ENCODE data around the gene NUDC. TPM values are rescaled to one million over a fixed set of nuclear protein-coding genes. Genes with fewer than 3 reads are reported as not detected.

NUDC gene
- total RNA-seq, 4 donors from 2014 or later = 35.5 to 53.7 (median 44.5) TPM

DNA sequence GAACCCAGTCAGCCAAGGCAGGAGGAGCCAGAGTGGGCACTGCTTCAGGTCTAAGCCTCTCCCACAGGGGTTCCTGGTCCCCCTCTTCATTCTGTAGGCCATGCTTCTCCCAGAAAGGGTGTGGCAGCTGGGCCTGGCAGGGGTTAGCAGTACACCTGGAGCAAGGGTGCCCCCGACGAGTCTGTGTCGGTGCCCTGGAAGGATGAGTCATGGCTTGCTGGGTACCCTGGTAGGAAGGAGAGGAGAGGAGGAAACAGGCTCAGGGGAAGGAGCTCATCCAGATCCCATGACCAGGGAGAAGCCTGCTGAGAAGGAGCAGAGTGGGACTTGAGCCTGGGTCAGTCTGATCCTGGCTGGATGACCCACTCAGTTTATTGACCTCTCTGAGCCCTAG lies 28.4 kb downstream of the NUDC start:
- TF ChIP-seq, protein P1, sequence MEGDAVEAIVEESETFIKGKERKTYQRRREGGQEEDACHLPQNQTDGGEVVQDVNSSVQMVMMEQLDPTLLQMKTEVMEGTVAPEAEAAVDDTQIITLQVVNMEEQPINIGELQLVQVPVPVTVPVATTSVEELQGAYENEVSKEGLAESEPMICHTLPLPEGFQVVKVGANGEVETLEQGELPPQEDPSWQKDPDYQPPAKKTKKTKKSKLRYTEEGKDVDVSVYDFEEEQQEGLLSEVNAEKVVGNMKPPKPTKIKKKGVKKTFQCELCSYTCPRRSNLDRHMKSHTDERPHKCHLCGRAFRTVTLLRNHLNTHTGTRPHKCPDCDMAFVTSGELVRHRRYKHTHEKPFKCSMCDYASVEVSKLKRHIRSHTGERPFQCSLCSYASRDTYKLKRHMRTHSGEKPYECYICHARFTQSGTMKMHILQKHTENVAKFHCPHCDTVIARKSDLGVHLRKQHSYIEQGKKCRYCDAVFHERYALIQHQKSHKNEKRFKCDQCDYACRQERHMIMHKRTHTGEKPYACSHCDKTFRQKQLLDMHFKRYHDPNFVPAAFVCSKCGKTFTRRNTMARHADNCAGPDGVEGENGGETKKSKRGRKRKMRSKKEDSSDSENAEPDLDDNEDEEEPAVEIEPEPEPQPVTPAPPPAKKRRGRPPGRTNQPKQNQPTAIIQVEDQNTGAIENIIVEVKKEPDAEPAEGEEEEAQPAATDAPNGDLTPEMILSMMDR (IDR thresholded peaks at IDR 0.05) = no peak
- no peak for DNase-seq (ENCODE audit: low spot score)
- ATAC-seq (ENCODE audit: low FRiP score) = no peak

DNA sequence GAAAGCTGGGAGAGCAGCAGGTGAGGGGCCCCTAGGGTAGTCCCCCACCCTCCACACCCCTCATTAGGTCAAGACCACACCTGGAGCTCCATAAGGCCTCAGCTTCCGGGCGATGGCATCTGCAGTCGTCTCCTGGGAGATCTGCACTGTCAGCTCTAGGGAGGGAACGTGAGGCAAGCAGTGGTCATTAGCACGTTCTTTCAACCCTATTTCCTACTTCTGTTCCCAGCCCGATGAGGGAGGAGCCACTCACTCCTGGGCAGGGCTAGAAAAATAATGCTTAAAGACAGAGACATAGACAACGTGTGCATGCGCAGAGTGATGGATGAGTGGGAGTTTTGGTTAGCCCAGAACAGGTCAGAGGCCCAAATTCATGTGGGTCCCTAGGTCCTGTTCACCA lies 29.1 kb downstream of the NUDC start:
- ATAC-seq (ENCODE audit: low FRiP score) (no peak), DNase-seq (ENCODE audit: low spot score) (no peak)
- TF ChIP-seq, protein P1 (IDR thresholded peaks at IDR 0.05) = no peak

DNA sequence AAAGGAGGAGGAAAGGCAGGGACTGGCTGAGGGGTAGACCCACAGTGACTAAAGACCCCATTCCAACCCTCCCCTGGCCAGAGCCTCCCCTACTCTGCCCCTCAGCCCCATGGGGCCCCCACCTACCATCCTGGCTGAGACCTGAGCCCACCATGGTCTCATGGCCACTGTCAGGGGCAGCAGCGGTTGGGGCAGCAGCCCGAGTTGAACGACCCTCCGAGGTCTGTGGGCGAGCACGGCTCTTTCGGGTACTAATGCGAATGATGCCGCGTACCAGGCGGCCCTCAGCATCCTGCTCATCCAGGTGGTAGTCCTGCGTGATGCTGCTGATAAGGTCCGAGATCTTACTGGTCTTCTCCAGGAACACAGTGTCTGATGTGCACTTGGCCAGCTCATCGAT lies 29.7 kb downstream of the NUDC start:
- DNase-seq (ENCODE audit: low spot score) = no peak
- TF ChIP-seq, protein P1 (IDR thresholded peaks at IDR 0.05) = no peak
- no peak for ATAC-seq (ENCODE audit: low FRiP score)

DNA sequence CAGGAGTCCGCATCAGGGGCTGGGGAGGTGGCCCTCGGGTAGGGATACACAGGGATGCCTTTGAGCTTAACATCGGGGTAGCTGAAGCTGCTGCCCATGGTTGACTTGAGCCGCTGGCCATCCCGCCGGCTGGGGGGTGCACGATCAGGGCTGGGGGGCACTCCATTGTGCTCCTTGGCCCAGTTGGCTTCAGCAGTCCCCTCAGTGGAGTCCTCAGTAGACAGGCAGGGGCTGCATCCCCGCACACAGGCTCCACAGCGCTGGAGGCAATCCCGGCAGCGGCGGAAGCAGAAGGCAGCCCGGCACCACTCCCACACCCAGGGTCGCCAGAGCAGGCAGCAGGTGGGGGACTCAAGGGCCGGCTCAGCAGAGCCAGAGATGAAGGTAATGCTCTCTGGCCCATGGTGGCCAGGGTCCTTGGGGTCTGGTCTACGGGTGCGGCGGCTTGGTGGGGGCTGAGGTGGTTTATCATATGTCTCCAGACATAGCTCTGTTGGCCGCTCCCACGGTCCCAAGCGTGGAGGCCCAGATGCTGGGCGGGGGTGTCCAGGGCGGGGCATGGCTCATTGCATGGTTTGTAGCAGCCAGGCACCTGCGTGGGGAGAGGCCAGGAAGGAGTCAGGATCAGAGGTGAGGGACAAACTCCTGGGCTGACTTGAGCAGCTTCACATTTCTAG lies 30.4 kb downstream of the NUDC start:
- DNase-seq (ENCODE audit: low spot score) (no peak), ATAC-seq (ENCODE audit: low FRiP score) (no peak)
- TF ChIP-seq, protein P1 (IDR thresholded peaks at IDR 0.05) = no peak

DNA sequence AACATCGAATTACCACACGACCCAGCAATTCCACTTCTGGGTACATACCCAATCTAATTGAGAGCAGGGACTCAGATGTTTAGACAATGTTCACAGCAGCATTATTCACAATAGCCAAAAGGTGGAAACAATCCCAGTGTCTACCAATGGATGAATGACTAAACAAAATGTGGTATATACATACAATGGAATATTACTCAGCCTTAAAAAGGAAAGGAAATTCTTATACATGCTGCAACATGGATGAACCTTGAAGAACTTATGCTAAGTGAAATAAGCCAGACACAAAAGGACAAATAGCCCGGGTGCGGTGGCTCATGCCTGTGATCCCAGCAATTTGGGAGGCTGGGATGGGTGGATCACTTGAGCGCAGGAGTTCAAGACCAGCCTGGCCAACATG lies 31.8 kb downstream of the NUDC start:
- ATAC-seq (ENCODE audit: low FRiP score) = no peak
- DNase-seq (ENCODE audit: low spot score) = no peak
- TF ChIP-seq, protein P1 (IDR thresholded peaks at IDR 0.05) = no peak

DNA sequence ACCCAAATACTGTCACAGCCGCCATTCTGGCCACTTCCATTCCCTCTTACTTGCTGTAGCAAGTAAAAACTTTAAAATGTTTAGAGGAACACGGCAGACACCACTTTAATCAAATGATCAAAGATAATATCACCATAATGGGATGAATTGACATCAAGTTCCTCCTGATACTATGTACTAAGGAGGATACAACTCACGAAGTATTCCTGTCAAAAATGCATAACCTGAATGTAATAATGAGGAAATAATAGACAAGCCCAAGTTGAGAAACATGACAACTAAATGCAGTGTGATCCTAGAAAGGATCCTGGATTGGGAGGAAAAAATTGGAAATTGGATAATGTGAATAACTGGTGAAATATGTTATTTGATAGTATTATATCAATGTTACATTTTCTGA lies 34.8 kb downstream of the NUDC start:
- DNase-seq (ENCODE audit: low spot score) (no peak), ATAC-seq (ENCODE audit: low FRiP score) (no peak)
- TF ChIP-seq, protein P1 (IDR thresholded peaks at IDR 0.05) = no peak

DNA sequence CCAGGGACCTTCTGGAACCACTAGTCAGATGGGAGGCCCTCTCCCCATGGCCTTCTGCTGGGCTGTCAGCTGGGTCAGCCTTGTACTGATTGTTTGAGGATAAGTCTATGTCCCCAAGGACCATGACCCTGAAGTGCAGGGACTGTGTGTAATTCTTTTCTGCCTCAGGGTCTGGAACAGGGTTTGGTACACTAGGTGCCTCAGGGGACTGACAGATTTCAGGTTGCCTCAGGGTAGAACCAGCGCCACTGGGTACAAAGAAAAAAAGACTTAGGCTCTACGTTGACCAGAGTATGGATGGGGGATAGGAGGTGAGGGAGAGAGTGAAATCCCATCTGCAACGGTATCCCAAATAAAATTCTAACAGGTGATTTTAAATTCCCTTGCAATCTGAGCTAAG lies 35.8 kb downstream of the NUDC start:
- TF ChIP-seq, protein P1 (IDR thresholded peaks at IDR 0.05) = no peak
- DNase-seq (ENCODE audit: low spot score) = no peak
- ATAC-seq (ENCODE audit: low FRiP score) = no peak

All from omental fat pad (tissue), 4 donors.